ENCODE results near the gene PLXDC2.

Gene PLXDC2

GRCh38 chr10:20195076-20195475 is 378.8 kb downstream of the PLXDC2 start:
- ChIA-PET CTCF (interaction anchor here (0.7 kb wide), 1 partner anchor 9 kb away, joined by 3 read pairs; no protein-coding TSS in a partner anchor), POLR2A (no interaction called here)
- TF ChIP-seq ZNF362 (tag by site-specific recombination; IDR thresholded peaks at IDR 0.05) (no peak), ZFP69B (tag by site-specific recombination; IDR thresholded peaks at IDR 0.05) (no peak), KLF8 (tag by site-specific recombination; IDR thresholded peaks at IDR 0.05) (no peak), ZSCAN30 (tag by site-specific recombination; IDR thresholded peaks at IDR 0.05) (no peak), HOXA7 (CRISPR knock-in tag; IDR thresholded peaks at IDR 0.05; ENCODE audit: borderline replicate concordance) (no peak), ZNF626 (tag by site-specific recombination; IDR thresholded peaks at IDR 0.05) (no peak), ZNF155 (tag by site-specific recombination; IDR thresholded peaks at IDR 0.05) (no peak), ZNF558 (tag by site-specific recombination; IDR thresholded peaks at IDR 0.05) (no peak), ZXDB (tag by site-specific recombination; IDR thresholded peaks at IDR 0.05) (no peak)
- Histone ChIP-seq H3K4me1 (ENCODE audit: control insufficient read depth, insufficient read depth, low read length) (no peaks in the 10 kb centered on the region), H3K9me3 (ENCODE audit: control insufficient read depth, insufficient read depth, low read depth, low read length) (no peaks in the 10 kb centered on the region), H3K27ac (ENCODE audit: extremely low read depth, low read depth, low read length) (no peak overlapping the region), H3K4me3 (ENCODE audit: low read depth, low read length) (no peak overlapping the region), H3K36me3 (ENCODE audit: control insufficient read depth in 2 of 2, insufficient read depth in 1 of 2, low read length in 2 of 2) (no peaks in the 10 kb centered on the region)

- ChIA-PET CTCF (no interaction called here), POLR2A (no interaction called here)
- TF ChIP-seq ZFP69B (tag by site-specific recombination; IDR thresholded peaks at IDR 0.05) (no peak), ZNF121 (tag by site-specific recombination; IDR thresholded peaks at IDR 0.05) (no peak), KLF7 (tag by site-specific recombination; IDR thresholded peaks at IDR 0.05; ENCODE audit: borderline replicate concordance) (no peak), ZNF660 (tag by site-specific recombination; IDR thresholded peaks at IDR 0.05) (no peak), ZNF580 (tag by site-specific recombination; IDR thresholded peaks at IDR 0.05) (no peak), ZNF350 (tag by site-specific recombination; IDR thresholded peaks at IDR 0.05) (no peak), ZNF449 (tag by site-specific recombination; IDR thresholded peaks at IDR 0.05) (no peak), ZEB2 (tag by site-specific recombination; IDR thresholded peaks at IDR 0.05) (no peak), ZBTB26 (tag by site-specific recombination; optimal IDR thresholded peaks at IDR 0.05) (no peak), ZNF623 (tag by site-specific recombination; IDR thresholded peaks at IDR 0.05) (no peak), ZBTB6 (tag by site-specific recombination; IDR thresholded peaks at IDR 0.05) (no peak), ZNF670 (tag by site-specific recombination; IDR thresholded peaks at IDR 0.05; ENCODE audit: low read depth) (no peak), GFI1B (tag by site-specific recombination; IDR thresholded peaks at IDR 0.05) (no peak), ZSCAN5A (tag by site-specific recombination; IDR thresholded peaks at IDR 0.05) (no peak), ZNF488 (tag by site-specific recombination; IDR thresholded peaks at IDR 0.05) (no peak), ZSCAN23 (tag by site-specific recombination; IDR thresholded peaks at IDR 0.05) (no peak), FEZF1 (tag by site-specific recombination; IDR thresholded peaks at IDR 0.05) (no peak), ZNF239 (tag by site-specific recombination; IDR thresholded peaks at IDR 0.05) (no peak)
- Histone ChIP-seq H3K4me1 (ENCODE audit: control insufficient read depth, insufficient read depth, low read length) (no peaks in the 10 kb centered on the region), H3K36me3 (ENCODE audit: control insufficient read depth in 2 of 2, insufficient read depth in 1 of 2, low read length in 2 of 2) (no peaks in the 10 kb centered on the region), H3K27ac (ENCODE audit: extremely low read depth, low read depth, low read length) (no peak overlapping the region), H3K9me3 (ENCODE audit: control insufficient read depth, insufficient read depth, low read depth, low read length) (no peaks in the 10 kb centered on the region), H3K4me3 (ENCODE audit: low read depth, low read length) (no peak overlapping the region)
Observed at GRCh38 chr10:20200758-20201157, 384.5 kb downstream of the PLXDC2 start.
